Mammary epithelial cell (primary cell): ENCODE data around the gene SLC8A1.

Source experiments
- CTCF ChIP-seq, 2 donors: IDR thresholded peaks in 1 of 2; conservative IDR thresholded peaks in 1 of 2; 2 replicates each; pipeline ENCODE4 v1.5.1; 2011 to 2012; ENCODE audit warnings: inconsistent platforms in 2 of 2, low read length in 2 of 2, mild to moderate bottlenecking in 2 of 2, control low read depth in 1 of 2, low read depth in 1 of 2; ENCODE audit not compliant: insufficient read depth in 1 of 2; ENCODE audit errors: extremely low read depth in 1 of 2
- EZH2 ChIP-seq: IDR thresholded peaks from 2 replicates; pipeline ENCODE4 v1.6.1; 2012; ENCODE audit warnings: low read length, inconsistent platforms, borderline replicate concordance

- TF ChIP-seq CTCF (conservative IDR thresholded peaks at IDR 0.05 in 1 of 2, IDR thresholded peaks at IDR 0.05 in 1 of 2; ENCODE audit: extremely low read depth in 1 of 2, insufficient read depth in 1 of 2, low read depth in 1 of 2, low read length in 2 of 2): no peak
- TF ChIP-seq EZH2: no peak
Observed at GRCh38 chr2:40415391-40415790, 36.5 kb downstream of the SLC8A1 start.
